Measurements from ENCODE around the gene SLC9A5.

- no peak for TF ChIP-seq TAF1 (IDR thresholded peaks at IDR 0.05; ENCODE audit: low read depth)
- no peak for TF ChIP-seq NFIC (IDR thresholded peaks at IDR 0.05)
- TF ChIP-seq REST (IDR thresholded peaks at IDR 0.05; ENCODE audit: low read depth): no peak
- no peak for TF ChIP-seq TCF12 (IDR thresholded peaks at IDR 0.05; ENCODE audit: low read depth)
- TF ChIP-seq EP300 (IDR thresholded peaks at IDR 0.05; ENCODE audit: borderline replicate concordance): no peak
These were observed 11.8 kb downstream of the SLC9A5 start for GRCh38 chr16:67260426-67261063.
